Subcutaneous adipose tissue (tissue), 4 donors: ENCODE measurements around the gene CNOT11. TPM values are rescaled to one million over a fixed set of nuclear protein-coding genes. Genes with fewer than 3 reads are reported as not detected.

Experiments
- CTCF ChIP-seq: fragments of 450-650 bp; IDR thresholded peaks from one replicate; pipeline ENCODE4 v1.5.1; 2016; ENCODE audit warnings: low read depth, mild to moderate bottlenecking, control low read depth, antibody characterized with exemption, moderate library complexity
- total RNA-seq, 4 donors: library from RNA; depleted of rRNA; stranded (reverse); fragments of >200 nt; gene quantifications; one replicate each; pipeline ENCODE4 v1.1.0, GENCODE V29; 2016

The CNOT11 gene
- total RNA-seq, 4 donors from 2014 or later, result 15.6 to 31.8 (median 24.0) TPM

DNA sequence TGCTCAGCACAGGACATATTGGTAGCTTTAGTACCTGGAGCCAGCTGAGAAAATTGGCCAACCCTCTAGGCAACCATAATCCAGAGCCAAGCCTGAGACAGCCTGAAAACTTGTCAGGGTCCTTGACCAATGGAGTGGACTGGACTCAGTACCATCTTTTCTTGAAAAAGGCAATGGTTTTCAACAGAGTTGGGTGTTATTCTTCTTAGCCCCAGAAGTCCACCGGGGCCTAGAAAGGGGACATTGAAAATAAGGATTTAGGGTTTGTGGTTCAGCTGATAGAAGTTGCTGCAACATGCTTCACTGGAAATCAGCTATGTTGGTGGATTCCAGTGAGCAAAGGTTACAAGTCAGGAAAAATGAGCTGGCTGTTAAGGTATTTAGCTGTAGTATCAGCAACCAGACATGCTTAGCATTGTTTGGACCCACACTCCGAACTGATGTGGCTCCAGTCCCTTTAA lies 22.1 kb upstream of the CNOT11 start:
- no peak for TF ChIP-seq CTCF

GRCh38 chr2:101231240-101231639 lies 21.4 kb upstream of the CNOT11 start:
- no peak for TF ChIP-seq CTCF

DNA sequence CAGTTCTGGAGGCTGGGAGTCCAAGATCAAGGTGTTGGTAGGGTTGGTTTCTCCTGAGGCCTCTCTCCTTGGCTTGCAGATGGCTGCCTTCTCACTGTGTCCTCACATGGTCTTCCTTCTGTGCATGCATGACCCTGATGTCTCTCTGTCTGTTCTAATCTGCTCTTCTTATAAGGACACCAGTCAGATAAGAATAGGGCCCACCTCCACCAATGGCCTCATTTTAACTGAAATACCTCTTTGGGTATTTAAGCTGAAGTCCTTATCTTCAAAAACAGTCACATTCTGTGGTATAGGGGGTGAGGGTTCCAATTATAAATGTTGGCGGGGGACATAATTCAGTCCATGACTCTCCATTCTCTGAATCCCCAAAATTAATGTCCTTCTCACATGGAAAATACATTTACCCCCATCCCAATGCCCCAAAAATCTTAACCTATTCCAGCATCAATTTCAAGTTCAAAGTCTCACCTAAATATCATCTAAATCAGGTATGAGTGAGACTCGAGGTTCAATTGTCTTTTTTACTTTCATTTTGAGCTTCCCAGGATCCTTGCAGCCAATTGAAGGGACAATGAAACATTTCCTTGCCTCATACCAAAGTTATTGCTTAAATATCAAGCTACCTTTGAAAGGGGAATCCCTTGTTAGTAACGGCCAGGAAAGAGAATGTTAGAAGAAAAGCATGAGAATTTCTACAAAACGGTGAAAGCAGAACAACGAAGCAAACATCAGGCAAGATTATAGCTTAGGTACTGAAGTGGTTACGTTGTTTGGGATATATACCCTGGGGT lies 20.6 kb upstream of the CNOT11 start:
- TF ChIP-seq CTCF, result no peak

DNA sequence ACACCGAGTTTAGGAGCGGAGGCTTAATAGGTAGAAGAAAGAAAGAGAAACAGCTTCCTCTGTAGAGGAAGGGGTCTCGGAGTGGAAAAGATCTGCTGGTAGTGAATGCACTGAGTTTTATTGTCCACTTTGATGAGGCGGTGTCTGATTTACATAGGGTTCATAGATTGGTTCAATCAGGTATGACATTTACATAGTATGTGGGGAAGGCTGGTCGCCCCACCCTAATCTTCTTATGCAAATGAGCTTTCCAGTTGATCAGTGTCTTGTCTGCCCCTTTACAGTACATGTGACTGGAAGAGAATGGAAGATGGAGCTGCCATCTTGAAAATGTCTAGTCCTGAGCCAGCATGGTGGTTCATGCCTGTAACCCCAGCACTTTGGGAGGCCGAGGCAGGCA lies 19.9 kb upstream of the CNOT11 start:
- TF ChIP-seq CTCF, result no peak

DNA sequence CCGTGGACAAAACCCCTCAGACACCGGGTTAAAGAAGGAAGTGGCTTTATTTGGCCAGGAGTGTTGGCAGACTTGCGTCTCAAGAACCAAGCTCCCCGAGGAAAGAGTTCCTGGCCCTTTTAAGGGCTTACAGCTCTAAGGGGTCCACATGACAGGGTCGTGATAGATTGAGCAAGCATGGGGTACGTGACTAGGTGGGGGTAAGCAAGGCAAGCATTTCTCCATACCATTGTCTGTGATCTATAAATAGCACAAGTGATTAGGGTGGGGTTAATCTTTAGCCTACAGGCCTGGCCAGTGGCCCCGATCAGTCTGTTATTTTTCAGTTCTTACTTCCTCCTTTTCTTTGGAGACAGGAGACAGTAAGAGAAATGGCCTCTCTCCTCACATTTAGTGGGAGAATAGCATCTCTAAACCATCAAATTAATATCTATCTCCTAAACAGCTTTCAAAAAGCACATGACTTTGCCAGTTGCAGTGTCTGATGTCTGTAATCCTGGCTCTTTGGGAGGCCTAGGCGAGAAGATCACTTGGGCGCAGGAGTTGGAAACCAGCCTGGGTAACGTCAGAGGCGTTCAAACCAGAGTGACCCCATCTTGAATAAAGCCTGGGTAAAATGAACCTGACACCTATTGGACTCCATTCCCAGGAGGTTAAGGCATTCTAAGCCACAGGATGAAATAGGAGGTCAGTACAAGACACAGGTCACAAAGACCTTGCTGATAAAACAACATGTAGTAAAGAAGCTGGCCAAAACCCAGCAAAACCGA lies 18.3 kb upstream of the CNOT11 start:
- no peak for TF ChIP-seq CTCF

DNA sequence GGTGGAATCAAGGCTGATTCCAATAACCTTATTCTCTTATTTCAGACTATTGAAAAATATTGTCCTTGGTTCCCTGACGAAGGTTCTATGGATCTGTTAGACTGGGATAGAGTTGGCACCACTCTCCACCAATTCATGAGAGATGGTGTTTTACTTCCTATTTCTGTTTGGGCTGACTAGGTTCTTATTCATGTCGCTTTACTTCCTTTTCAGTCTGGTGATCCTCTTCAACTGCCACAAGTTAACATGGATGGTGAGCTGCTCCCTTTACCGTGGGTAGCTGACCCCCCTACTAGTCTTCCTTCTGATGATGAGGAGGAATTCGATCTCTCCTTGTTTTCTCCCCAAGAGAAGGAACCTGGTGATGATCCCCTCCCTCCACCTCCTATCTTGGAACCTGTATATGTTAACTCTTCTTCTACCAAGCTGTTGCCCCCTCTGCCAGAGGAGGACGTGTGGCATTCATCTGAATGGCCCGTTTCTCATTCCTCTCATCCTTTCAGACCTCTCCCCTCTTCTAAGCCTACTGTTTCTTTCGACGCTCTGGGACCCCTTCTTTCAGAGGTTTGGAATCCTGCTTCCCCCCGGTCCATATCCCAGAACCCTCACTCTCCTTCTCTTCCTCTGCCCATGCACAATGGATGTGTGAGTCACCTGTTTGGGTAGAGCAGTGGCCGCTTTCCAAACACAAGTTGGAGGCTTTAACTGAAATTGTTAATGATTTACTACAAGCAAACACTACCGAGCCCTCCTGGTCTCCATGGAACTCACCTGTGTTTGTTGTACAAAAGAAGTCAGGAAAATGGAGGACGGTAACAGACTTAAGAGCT lies 13.5 kb upstream of the CNOT11 start:
- no peak for TF ChIP-seq CTCF
